HUES64 (cell line): ENCODE data around the gene KAZN.
"Not testable (repeated sequence)": the region's sequence is repeated elsewhere in the genome, so short reads cannot be mapped to it uniquely, and the experiment has no call there.

Experiments
- H3K27ac ChIP-seq: 2 replicates; pipeline ENCODE4 v1.7.0; 2013; ENCODE audit warnings: low read depth, low read length, inconsistent platforms
- H3K27me3 ChIP-seq: 2 replicates; pipeline ENCODE4 v1.6.1; 2013; ENCODE audit warnings: mild to moderate bottlenecking, low read length; ENCODE audit not compliant: insufficient read depth
- H3K36me3 ChIP-seq: 2 replicates; pipeline ENCODE4 v1.6.1; 2013; ENCODE audit warnings: mild to moderate bottlenecking, low read length; ENCODE audit not compliant: insufficient read depth
- H3K4me1 ChIP-seq: 2 replicates; pipeline ENCODE4 v1.6.1; 2013; ENCODE audit warnings: mild to moderate bottlenecking, low read length, moderate library complexity; ENCODE audit not compliant: insufficient read depth
- H3K4me3 ChIP-seq: 2 replicates; pipeline ENCODE4 v1.5.1; 2013; ENCODE audit warnings: mild to moderate bottlenecking, low read length, moderate library complexity
- H3K9ac ChIP-seq: 2 replicates; pipeline ENCODE4 v1.6.1; 2013; ENCODE audit warnings: mild to moderate bottlenecking, low read depth, low read length
- H3K9me3 ChIP-seq: 2 replicates; pipeline ENCODE4 v1.6.1; 2013; ENCODE audit warnings: low read depth, low read length; ENCODE audit not compliant: insufficient read depth
- WGBS: fragments of 150-250, 120-280 bp; methylation state at CpG from one replicate; pipeline ENCODE4 v1.1.7; 2013; ENCODE audit warnings: missing lambda C conversion rate; 5-methylcytosine and 5-hydroxymethylcytosine counted together

Gene KAZN

GRCh38 chr1:15124362-15125100, 526.0 kb downstream of the KAZN start:
- 91% methylated on average over 22 of the region's 25 CpGs for WGBS

GRCh38 chr1:15125101-15125745, 526.7 kb downstream of the KAZN start:
- 97% methylated on average over 7 of the region's 7 CpGs for WGBS
- Histone ChIP-seq H3K4me1 (no peaks in the 10 kb centered on the region), H3K9ac (no peak overlapping the region)

More at GRCh38 chr1:15124362-15125100, 526.0 kb downstream of the KAZN start:
- H3K27me3 ChIP-seq, result no peaks in the 10 kb centered on the region
- H3K9ac ChIP-seq, result no peak overlapping the region
- no peak overlapping the region for H3K27ac ChIP-seq
- H3K4me3 ChIP-seq, result no peak overlapping the region
- H3K36me3 ChIP-seq, result no peaks in the 10 kb centered on the region
- peaks cover under 1% of the 10 kb centered on the region; the same call in 1 of the 2 replicates for H3K9me3 ChIP-seq
- H3K4me1 ChIP-seq, result no peaks in the 10 kb centered on the region

DNA sequence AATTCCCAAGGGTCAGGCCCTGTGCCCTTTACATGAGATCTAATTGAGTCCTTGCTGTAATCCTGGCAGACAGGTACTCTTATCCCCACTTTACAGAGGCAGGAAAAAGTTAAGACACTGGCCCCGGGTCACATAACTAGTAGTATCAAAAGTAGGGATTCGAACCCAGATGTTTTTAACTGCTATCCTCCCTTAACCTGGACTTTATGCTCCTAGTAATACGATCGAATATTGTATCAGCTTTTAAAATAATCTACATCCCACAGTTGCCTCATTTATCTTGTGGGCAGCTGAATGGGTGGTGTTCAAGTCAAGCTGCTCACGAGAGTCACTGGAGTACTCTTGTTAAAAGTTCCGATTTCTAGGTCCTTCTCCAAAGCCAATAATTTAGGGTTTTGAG, 529.6 kb downstream of the KAZN start:
- WGBS, result 91% methylated on average over 6 of the region's 6 CpGs
- H3K27me3 ChIP-seq, result no peaks in the 10 kb centered on the region
- no peaks in the 10 kb centered on the region for H3K4me1 ChIP-seq
- H3K9me3 ChIP-seq, result peaks cover 8% of the 10 kb centered on the region
- no peak overlapping the region for H3K4me3 ChIP-seq
- no peaks in the 10 kb centered on the region for H3K36me3 ChIP-seq
- H3K27ac ChIP-seq, result no peak overlapping the region
- no peak overlapping the region for H3K9ac ChIP-seq

More at GRCh38 chr1:15125101-15125745, 526.7 kb downstream of the KAZN start:
- Histone ChIP-seq H3K36me3 (no peaks in the 10 kb centered on the region), H3K27ac (no peak overlapping the region), H3K9me3 (peaks cover 7% of the 10 kb centered on the region), H3K4me3 (no peak overlapping the region), H3K27me3 (no peaks in the 10 kb centered on the region)

- no peak overlapping the region for H3K4me3 ChIP-seq
- peaks cover 8% of the 10 kb centered on the region for H3K9me3 ChIP-seq
- H3K27me3 ChIP-seq, result no peaks in the 10 kb centered on the region
- WGBS, result 39% methylated on average over 18 of the region's 18 CpGs
- no peaks in the 10 kb centered on the region for H3K36me3 ChIP-seq
- no peak overlapping the region for H3K27ac ChIP-seq
- H3K4me1 ChIP-seq, result no peaks in the 10 kb centered on the region
- H3K9ac ChIP-seq, result no peak overlapping the region
Measured at GRCh38 chr1:15128520-15129313, 530.2 kb downstream of the KAZN start.

GRCh38 chr1:15129944-15130343, 531.5 kb downstream of the KAZN start:
- H3K27ac ChIP-seq, result no peak overlapping the region
- no peaks in the 10 kb centered on the region for H3K27me3 ChIP-seq
- peaks cover 8% of the 10 kb centered on the region for H3K9me3 ChIP-seq
- no peak overlapping the region for H3K9ac ChIP-seq
- H3K36me3 ChIP-seq, result no peaks in the 10 kb centered on the region
- 95% methylated on average over 4 of the region's 4 CpGs for WGBS
- no peaks in the 10 kb centered on the region for H3K4me1 ChIP-seq
- H3K4me3 ChIP-seq, result no peak overlapping the region

GRCh38 chr1:15130607-15131006, 532.1 kb downstream of the KAZN start:
- Histone ChIP-seq H3K36me3 (no peaks in the 10 kb centered on the region), H3K4me3 (no peak overlapping the region), H3K27ac (no peak overlapping the region), H3K27me3 (no peaks in the 10 kb centered on the region), H3K9ac (no peak overlapping the region), H3K9me3 (peaks cover 8% of the 10 kb centered on the region), H3K4me1 (no peaks in the 10 kb centered on the region)
- WGBS, result 94% methylated on average over 3 of the region's 3 CpGs

GRCh38 chr1:15132965-15133364, 534.5 kb downstream of the KAZN start:
- Histone ChIP-seq H3K4me3 (no peak overlapping the region), H3K9ac (no peak overlapping the region)
- 78% methylated on average over 2 of the region's 2 CpGs for WGBS

GRCh38 chr1:15134285-15134684, 535.8 kb downstream of the KAZN start:
- Histone ChIP-seq H3K4me1 (no peaks in the 10 kb centered on the region), H3K36me3 (no peaks in the 10 kb centered on the region), H3K27ac (no peak overlapping the region), H3K4me3 (no peak overlapping the region), H3K27me3 (no peaks in the 10 kb centered on the region), H3K9me3 (peaks cover 8% of the 10 kb centered on the region), H3K9ac (no peak overlapping the region)
- WGBS, result 90% methylated on average over 2 of the region's 2 CpGs

More at GRCh38 chr1:15132965-15133364, 534.5 kb downstream of the KAZN start:
- H3K36me3 ChIP-seq, result no peaks in the 10 kb centered on the region
- no peaks in the 10 kb centered on the region for H3K27me3 ChIP-seq
- H3K4me1 ChIP-seq, result no peaks in the 10 kb centered on the region
- H3K27ac ChIP-seq, result no peak overlapping the region
- peaks cover 8% of the 10 kb centered on the region for H3K9me3 ChIP-seq

GRCh38 chr1:15135604-15136003, 537.1 kb downstream of the KAZN start:
- not testable (repeated sequence) for H3K9me3 ChIP-seq, H3K36me3 ChIP-seq, H3K9ac ChIP-seq, H3K27ac ChIP-seq, H3K4me3 ChIP-seq, H3K27me3 ChIP-seq, H3K4me1 ChIP-seq
- 77% methylated on average over 8 of the region's 10 CpGs for WGBS

DNA sequence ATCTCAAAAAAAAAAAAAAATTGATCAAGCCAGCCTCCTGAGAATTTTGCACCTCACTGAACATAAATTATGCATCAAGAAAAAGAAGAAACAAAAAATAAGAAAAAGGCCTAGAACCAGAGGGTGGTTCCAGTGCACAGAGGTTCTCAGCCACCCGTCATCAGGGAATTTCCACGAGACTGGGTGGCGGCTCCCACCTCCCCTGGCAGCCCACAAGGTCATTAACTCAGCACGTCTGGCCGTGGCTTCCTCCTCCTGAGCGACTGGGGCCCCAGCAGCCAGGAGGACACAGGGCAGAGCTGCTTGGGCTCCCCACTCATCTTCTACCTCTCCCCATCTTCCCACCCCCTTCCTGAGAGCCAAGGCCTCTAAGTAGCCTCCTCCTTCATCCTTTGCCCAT, 539.3 kb downstream of the KAZN start:
- 89% methylated on average over 6 of the region's 6 CpGs for WGBS
- H3K4me3 ChIP-seq, result no peak overlapping the region
- H3K27me3 ChIP-seq, result no peaks in the 10 kb centered on the region
- no peaks in the 10 kb centered on the region for H3K36me3 ChIP-seq
- no peaks in the 10 kb centered on the region for H3K9me3 ChIP-seq
- no peak overlapping the region for H3K9ac ChIP-seq
- H3K4me1 ChIP-seq, result no peaks in the 10 kb centered on the region; the same call in 1 of the 2 replicates
- no peak overlapping the region for H3K27ac ChIP-seq
